DOHH2 (cell line): ENCODE measurements around the gene CDH2.

ENCODE experiments used
- CTCF ChIP-seq: fragments of 200-600 bp; sonication (generic); IDR thresholded peaks from one replicate; pipeline ENCODE4 v1.5.1; 2014; ENCODE audit warnings: antibody characterized with exemption, mild to moderate bottlenecking, low read depth, low read length; ENCODE audit not compliant: poor library complexity, severe bottlenecking
- EZH2phosphoT487 ChIP-seq: fragments of 200-600 bp; sonication (generic); IDR thresholded peaks from 2 replicates; pipeline ENCODE4 v1.6.1; 2017; ENCODE audit warnings: borderline replicate concordance, mild to moderate bottlenecking, antibody characterized with exemption, low read length, moderate library complexity, mixed read lengths

GRCh38 chr18:27920836-27921235, 256.1 kb downstream of the CDH2 start:
- no peak for TF ChIP-seq EZH2phosphoT487
- no peak for TF ChIP-seq CTCF
